K562 (cell line): Measurements from ENCODE around the gene CACNA2D3. TPM values are rescaled to one million over a fixed set of nuclear protein-coding genes. Genes with fewer than 3 reads are reported as not detected.

Experiments used
- ATAC-seq: fragments of 200-7000 bp; cut with Tn5 transposase; 3 replicates; pipeline ENCODE4 v1.9.1; 2020; ENCODE audit warnings: moderate library complexity
- BruUV-seq: library from RNA; stranded (reverse); fragments of 400-500 nt; replicated peaks from 2 replicates; lab custom pipeline; 2021; lab: Mats Ljungman, UMichigan
- CTCF ChIA-PET: fragments of 300-600 bp; formaldehyde crosslinking; extraction: SDS; loops from one replicate; lab custom pipeline; 2021; ENCODE audit warnings: low intra/inter-chr PET ratio; lab: Yijun Ruan, JAX
- POLR2A ChIA-PET: fragments of 300-600, 350-650 bp; sonication (Branson Sonifier 250); formaldehyde crosslinking; extraction: SDS; loops from one replicate; lab custom pipeline; 2021; ENCODE audit warnings: antibody characterized with exemption, inconsistent platforms; lab: Yijun Ruan, JAX
- DNase-seq, 4 experiments: peaks; one replicate each; pipeline versions ENCODE4 v3.0.0 to v3.0.0-alpha.2; 2011 to 2018; ENCODE audit warnings: low spot score in 3 of 4, mixed read lengths in 3 of 4; ENCODE audit errors: extremely low read depth in 1 of 4
- FAIRE-seq: peaks from 2 replicates; lab custom pipeline; 2011; peaks lifted over from hg19 to GRCh38; lab: Jason Lieb, UNC
- H2AFZ ChIP-seq: 2 replicates; pipeline ENCODE4 v1.6.0; 2011; ENCODE audit warnings: low read depth, low read length, control low read depth, inconsistent platforms
- H3K27ac ChIP-seq: fragments of 200-600 bp; 3 replicates; pipeline ENCODE4 v1.8.0; 2011; ENCODE audit warnings: low read depth, mild to moderate bottlenecking, control low read depth, inconsistent platforms, low read length, moderate library complexity, mixed read lengths; ENCODE audit errors: extremely low read depth
- H3K27me3 ChIP-seq, 2 experiments: fragments of 300-600 bp in 1 of 2; 2 replicates in 1 of 2; 3 replicates in 1 of 2; pipeline versions ENCODE4 v1.6.0 to v1.8.0; 2011; ENCODE audit warnings: inconsistent platforms in 2 of 2, low read length in 2 of 2, mild to moderate bottlenecking in 1 of 2, mixed read lengths in 1 of 2, moderate library complexity in 1 of 2; ENCODE audit not compliant: control insufficient read depth in 2 of 2, insufficient read depth in 2 of 2
- H3K36me3 ChIP-seq: fragments of 300-600 bp; 3 replicates; pipeline ENCODE4 v1.8.0; 2011; ENCODE audit warnings: mild to moderate bottlenecking, low read length, inconsistent platforms; ENCODE audit not compliant: control insufficient read depth, insufficient read depth
- H3K4me1 ChIP-seq, 2 experiments: fragments of 200-600 bp in 1 of 2; replicated peaks in 1 of 2; 2 replicates in 1 of 2; 3 replicates in 1 of 2; pipeline versions ENCODE4 v1.5.1 to v1.8.0; 2011; ENCODE audit warnings: inconsistent platforms in 2 of 2, low read length in 2 of 2, mild to moderate bottlenecking in 1 of 2, mixed read lengths in 1 of 2, moderate library complexity in 1 of 2; ENCODE audit not compliant: control insufficient read depth in 2 of 2, insufficient read depth in 2 of 2
- H3K4me2 ChIP-seq: 2 replicates; pipeline ENCODE4 v1.6.1; 2011; ENCODE audit warnings: low read length, control low read depth, inconsistent platforms, mixed read lengths; ENCODE audit not compliant: insufficient read depth
- H3K4me3 ChIP-seq: fragments of 200-600 bp; sonication (generic), shearing (Covaris generic); 2 replicates; pipeline ENCODE4 v1.5.1; 2016; ENCODE audit warnings: control low read depth, inconsistent platforms
- H3K79me2 ChIP-seq: fragments of 200-600 bp; 3 replicates; pipeline ENCODE4 v1.8.0; 2011; ENCODE audit warnings: low read length, inconsistent platforms; ENCODE audit not compliant: control insufficient read depth, insufficient read depth
- H3K9ac ChIP-seq, 2 experiments: 2 replicates each; pipeline versions ENCODE4 v1.6.0 to v1.6.1; 2011; ENCODE audit warnings: low read depth in 2 of 2, low read length in 2 of 2, control low read depth in 1 of 2, inconsistent platforms in 1 of 2, mild to moderate bottlenecking in 1 of 2, mixed read lengths in 1 of 2; ENCODE audit not compliant: insufficient read depth in 1 of 2
- H3K9me1 ChIP-seq: one replicate; pipeline ENCODE4 v1.6.0; 2011; ENCODE audit warnings: inconsistent platforms, mild to moderate bottlenecking, low read length, moderate library complexity; ENCODE audit not compliant: control insufficient read depth, insufficient read depth
- H3K9me3 ChIP-seq: replicated peaks from 2 replicates; pipeline ENCODE4 v1.5.1; 2011; ENCODE audit warnings: low read depth, low read length, inconsistent platforms; ENCODE audit not compliant: control insufficient read depth, insufficient read depth
- H4K20me1 ChIP-seq: replicated peaks from 2 replicates; pipeline ENCODE4 v1.6.1; 2011; ENCODE audit warnings: low read length, inconsistent platforms, mixed read lengths; ENCODE audit not compliant: control insufficient read depth, insufficient read depth
- MCM2 ChIP-seq: fragments of 450-650 bp; IDR thresholded peaks from 2 replicates; pipeline ENCODE4 v1.6.1; 2017; ENCODE audit warnings: low read depth, mild to moderate bottlenecking
- NR1H2 ChIP-seq: sonication (generic); formaldehyde crosslinking; IDR thresholded peaks from 2 replicates; pipeline ENCODE4 v1.4.0; 2020; ENCODE audit warnings: mild to moderate bottlenecking, missing genetic modification reagents
- RBM14 ChIP-seq: fragments of 200-400 bp; formaldehyde crosslinking; IDR thresholded peaks from 2 replicates; pipeline ENCODE4 v1.6.1; 2018; ENCODE audit warnings: low read depth, mild to moderate bottlenecking, low read length, moderate library complexity, borderline replicate concordance; ENCODE audit not compliant: insufficient read depth
- ZNF436 ChIP-seq: fragments of 250-450, 450-650 bp; sonication (Bioruptor Pico); formaldehyde crosslinking; IDR thresholded peaks from 2 replicates; pipeline ENCODE4 v1.7.0; 2020; ENCODE audit warnings: mild to moderate bottlenecking
- ZNF592 ChIP-seq: fragments of 450-650 bp; IDR thresholded peaks from 2 replicates; pipeline ENCODE4 v1.6.1; 2017; ENCODE audit warnings: antibody characterized with exemption, mild to moderate bottlenecking
- WGBS: fragments of 100-300 bp; shearing (Covaris generic); methylation state at CpG from one replicate; pipeline ENCODE4 v1.1.6; 2016; ENCODE audit warnings: low coverage, mixed read lengths; ENCODE audit not compliant: insufficient coverage; ENCODE audit errors: missing lambda C conversion rate; 5-methylcytosine and 5-hydroxymethylcytosine counted together
- in situ Hi-C: fragments of 300-500 bp; cut with MboI; formaldehyde crosslinking; loops from 4 replicates; pipeline ENCODE4 v1.15.0; 2018; ENCODE audit warnings: inconsistent platforms, mixed read lengths
- intact Hi-C: fragments of 100-400 bp; cut with micrococcal nuclease; formaldehyde crosslinking; loops from 2 replicates; pipeline ENCODE4 v1.14.2; 2022
- polyA plus RNA-seq, 8 experiments: library from polyadenylated mRNA; depleted of rRNA in 4 of 8; stranded (reverse) in 5 of 8; unstranded in 3 of 8; fragments of >200 nt; fragmentation: Nextera tagmentation in 2 of 8; fragmentation: Illumina TruSeq in 1 of 8; extraction: Ambion mirVana in 2 of 8; extraction: Trizol in 1 of 8; gene quantifications; 2 replicates each; pipeline versions ENCODE4 v1.2.1 to v1.2.3, GENCODE V29; 2011 to 2014; ENCODE audit warnings: inconsistent platforms in 1 of 8, missing spikeins in 1 of 8
- total RNA-seq, 7 experiments: library from RNA; depleted of rRNA in 6 of 7; stranded (reverse); fragments of >200 nt in 6 of 7; fragmentation: Illumina TruSeq in 2 of 7; extraction: Trizol in 2 of 7; gene quantifications; 2 replicates each; pipeline versions ENCODE4 v1.2.1 to v1.2.3, GENCODE V29; 2011 to 2021; ENCODE audit warnings: low replicate concordance in 1 of 7
- TF ChIP-seq, protein P1 (sequence below): fragments of 250-450 bp; sonication (Bioruptor Pico); IDR thresholded peaks from 2 replicates; pipeline ENCODE4 v1.5.0; 2020; ENCODE audit warnings: mild to moderate bottlenecking, borderline replicate concordance
- TF ChIP-seq, protein P2 (sequence below): sonication (generic); formaldehyde crosslinking; IDR thresholded peaks from 2 replicates; pipeline ENCODE4 v1.8.0; 2022; ENCODE audit warnings: missing genetic modification reagents, mild to moderate bottlenecking, borderline replicate concordance

CACNA2D3 gene
- total and polyA plus RNA-seq, 9 of the 15 experiments (the other 6 are each of a cell fraction or from before 2014, with no cell fraction given), result 0.01 TPM; not detected in 8

GRCh38 chr3:54743755-54744154 is 621.4 kb downstream of the CACNA2D3 start:
- Histone ChIP-seq H3K9me3 (no peaks in the 10 kb centered on the region), H3K4me3 (no peak overlapping the region), H3K4me2 (no peak overlapping the region), H3K4me1 (no peaks in the 10 kb centered on the region), H3K36me3 (no peaks in the 10 kb centered on the region), H4K20me1 (no peaks in the 10 kb centered on the region), H3K27me3 (no peaks in the 10 kb centered on the region), H3K79me2 (no peaks in the 10 kb centered on the region), H3K9ac (no peak overlapping the region), H3K9me1 (no peaks in the 10 kb centered on the region), H2AFZ (no peak overlapping the region), H3K27ac (no peak overlapping the region)
- WGBS, result no CpG with 5 or more reads among the region's 1 CpG
- DNase-seq, result no peak
- no peak for FAIRE-seq
- ChIA-PET CTCF (no interaction called here), POLR2A (interaction anchor here (0.5 kb wide), 1 partner anchor 1961 kb away, joined by 3 read pairs; no protein-coding TSS in a partner anchor)
- no TSS peak for BruUV-seq
- in situ Hi-C loops (no loop called here), intact Hi-C loops (no loop called here)
- ATAC-seq, result no peak
- TF ChIP-seq RBM14 (no peak), MCM2 (no peak), ZNF436 (CRISPR knock-in tag) (no peak), NR1H2 (no peak), ZNF592 (no peak)
- TF ChIP-seq, protein P1, sequence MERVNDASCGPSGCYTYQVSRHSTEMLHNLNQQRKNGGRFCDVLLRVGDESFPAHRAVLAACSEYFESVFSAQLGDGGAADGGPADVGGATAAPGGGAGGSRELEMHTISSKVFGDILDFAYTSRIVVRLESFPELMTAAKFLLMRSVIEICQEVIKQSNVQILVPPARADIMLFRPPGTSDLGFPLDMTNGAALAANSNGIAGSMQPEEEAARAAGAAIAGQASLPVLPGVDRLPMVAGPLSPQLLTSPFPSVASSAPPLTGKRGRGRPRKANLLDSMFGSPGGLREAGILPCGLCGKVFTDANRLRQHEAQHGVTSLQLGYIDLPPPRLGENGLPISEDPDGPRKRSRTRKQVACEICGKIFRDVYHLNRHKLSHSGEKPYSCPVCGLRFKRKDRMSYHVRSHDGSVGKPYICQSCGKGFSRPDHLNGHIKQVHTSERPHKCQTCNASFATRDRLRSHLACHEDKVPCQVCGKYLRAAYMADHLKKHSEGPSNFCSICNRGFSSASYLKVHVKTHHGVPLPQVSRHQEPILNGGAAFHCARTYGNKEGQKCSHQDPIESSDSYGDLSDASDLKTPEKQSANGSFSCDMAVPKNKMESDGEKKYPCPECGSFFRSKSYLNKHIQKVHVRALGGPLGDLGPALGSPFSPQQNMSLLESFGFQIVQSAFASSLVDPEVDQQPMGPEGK, result no peak
- TF ChIP-seq, protein P2, sequence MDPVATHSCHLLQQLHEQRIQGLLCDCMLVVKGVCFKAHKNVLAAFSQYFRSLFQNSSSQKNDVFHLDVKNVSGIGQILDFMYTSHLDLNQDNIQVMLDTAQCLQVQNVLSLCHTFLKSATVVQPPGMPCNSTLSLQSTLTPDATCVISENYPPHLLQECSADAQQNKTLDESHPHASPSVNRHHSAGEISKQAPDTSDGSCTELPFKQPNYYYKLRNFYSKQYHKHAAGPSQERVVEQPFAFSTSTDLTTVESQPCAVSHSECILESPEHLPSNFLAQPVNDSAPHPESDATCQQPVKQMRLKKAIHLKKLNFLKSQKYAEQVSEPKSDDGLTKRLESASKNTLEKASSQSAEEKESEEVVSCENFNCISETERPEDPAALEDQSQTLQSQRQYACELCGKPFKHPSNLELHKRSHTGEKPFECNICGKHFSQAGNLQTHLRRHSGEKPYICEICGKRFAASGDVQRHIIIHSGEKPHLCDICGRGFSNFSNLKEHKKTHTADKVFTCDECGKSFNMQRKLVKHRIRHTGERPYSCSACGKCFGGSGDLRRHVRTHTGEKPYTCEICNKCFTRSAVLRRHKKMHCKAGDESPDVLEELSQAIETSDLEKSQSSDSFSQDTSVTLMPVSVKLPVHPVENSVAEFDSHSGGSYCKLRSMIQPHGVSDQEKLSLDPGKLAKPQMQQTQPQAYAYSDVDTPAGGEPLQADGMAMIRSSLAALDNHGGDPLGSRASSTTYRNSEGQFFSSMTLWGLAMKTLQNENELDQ (CRISPR knock-in tag), result no peak
